Mucosa of stomach (tissue), 1 donor: ENCODE results near the gene PNPLA8.

Source experiments
- H3K27me3 ChIP-seq: one replicate; pipeline ENCODE4 v1.7.0; 2013; ENCODE audit warnings: mild to moderate bottlenecking, low read length; ENCODE audit not compliant: control insufficient read depth, insufficient read depth
- H3K36me3 ChIP-seq: one replicate; pipeline ENCODE4 v1.7.0; 2013; ENCODE audit warnings: low read length; ENCODE audit not compliant: control insufficient read depth, insufficient read depth
- H3K4me1 ChIP-seq: one replicate; pipeline ENCODE4 v1.7.0; 2013; ENCODE audit warnings: mild to moderate bottlenecking, low read length; ENCODE audit not compliant: control insufficient read depth, insufficient read depth
- H3K4me3 ChIP-seq: one replicate; pipeline ENCODE4 v1.7.0; 2013; ENCODE audit warnings: low read length
- H3K9ac ChIP-seq: one replicate; pipeline ENCODE4 v1.7.0; 2013; ENCODE audit warnings: mild to moderate bottlenecking, low read length, moderate library complexity
- H3K9me3 ChIP-seq: one replicate; pipeline ENCODE4 v1.7.0; 2013; ENCODE audit warnings: mild to moderate bottlenecking, low read length, moderate library complexity; ENCODE audit not compliant: control insufficient read depth
- donor health status: Pancreatic carcinoma.

PNPLA8 gene

DNA sequence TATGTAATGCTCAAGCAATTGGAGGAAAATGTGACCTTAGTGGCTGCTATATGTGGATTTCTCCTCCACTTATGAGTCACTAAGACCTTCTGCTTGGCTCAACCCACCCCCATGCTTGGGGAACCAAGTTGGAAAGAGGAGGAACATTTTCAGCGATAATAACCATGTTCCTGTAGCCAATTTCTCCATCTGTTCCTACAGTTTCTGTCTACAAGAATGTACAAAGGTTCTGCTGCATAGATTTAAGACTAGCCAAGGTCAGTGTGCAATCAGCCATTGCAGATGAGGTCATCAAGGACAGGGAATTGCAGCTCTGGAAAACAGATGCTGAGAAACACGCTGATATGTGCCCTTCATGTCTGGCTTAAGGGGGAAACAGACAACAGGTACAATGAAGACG, 64.1 kb downstream of the PNPLA8 start:
- H3K4me1 ChIP-seq, result no peaks in the 10 kb centered on the region
- H3K9me3 ChIP-seq, result no peaks in the 10 kb centered on the region
- H3K9ac ChIP-seq, result no peak overlapping the region
- peaks cover 18% of the 10 kb centered on the region for H3K27me3 ChIP-seq
- H3K36me3 ChIP-seq, result no peaks in the 10 kb centered on the region
- no peak overlapping the region for H3K4me3 ChIP-seq

DNA sequence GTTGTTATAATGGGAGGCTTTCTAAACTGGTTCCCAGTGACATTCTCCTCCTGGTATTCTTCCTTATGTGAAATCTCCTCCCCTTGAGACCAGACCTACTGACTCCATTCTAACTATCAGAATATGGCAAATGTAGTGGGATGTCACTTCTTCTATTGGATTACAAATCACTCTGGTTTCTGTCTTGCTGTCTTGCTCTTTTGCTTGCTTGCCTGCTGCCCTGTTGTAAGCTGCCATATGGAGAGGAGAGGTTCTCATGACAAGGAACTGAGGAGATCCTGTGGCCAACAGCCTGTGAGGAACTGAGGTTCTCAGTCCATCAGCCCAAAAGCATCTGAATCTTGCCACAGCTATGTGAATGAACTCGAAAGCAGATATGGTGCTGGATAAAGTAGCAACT, 65.0 kb downstream of the PNPLA8 start:
- H3K27me3 ChIP-seq, result peaks cover 22% of the 10 kb centered on the region
- no peak overlapping the region for H3K4me3 ChIP-seq
- H3K9me3 ChIP-seq, result no peaks in the 10 kb centered on the region

DNA sequence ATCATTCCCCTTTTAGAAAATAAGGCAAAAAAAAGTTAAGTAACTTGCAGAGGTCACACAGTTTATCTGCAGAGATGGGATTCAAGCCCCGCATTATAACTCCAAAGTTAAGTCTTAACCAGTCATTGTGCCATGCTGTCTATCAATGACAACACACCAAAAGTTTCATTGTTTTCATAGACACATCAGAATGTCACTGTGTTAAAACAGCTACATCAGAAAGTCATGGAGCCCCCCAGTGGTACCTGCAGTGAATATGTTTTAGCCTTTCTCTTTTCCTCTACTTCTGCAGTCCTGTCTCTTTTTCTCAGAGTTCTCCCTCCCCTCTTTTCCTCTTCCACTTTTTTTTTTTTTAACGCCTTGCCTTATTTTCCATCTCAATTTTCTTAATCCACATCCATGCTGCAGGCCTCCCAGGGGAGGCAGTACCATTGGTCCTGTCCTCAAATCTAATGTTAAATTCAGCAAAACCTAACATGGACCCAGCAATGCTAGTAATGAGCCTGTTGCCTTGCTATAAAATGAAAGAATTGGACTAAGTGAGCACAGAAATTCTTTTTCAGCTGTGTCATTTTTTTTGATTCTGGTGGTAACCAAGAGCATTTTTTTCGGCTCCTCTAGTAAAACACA, 65.9 kb downstream of the PNPLA8 start:
- H3K4me1 ChIP-seq, result no peaks in the 10 kb centered on the region
- no peaks in the 10 kb centered on the region for H3K9me3 ChIP-seq
- H3K4me3 ChIP-seq, result no peak overlapping the region
- no peaks in the 10 kb centered on the region for H3K36me3 ChIP-seq
- peaks cover 31% of the 10 kb centered on the region for H3K27me3 ChIP-seq
- no peak overlapping the region for H3K9ac ChIP-seq

More for the DNA sequence above, 65.0 kb downstream of the PNPLA8 start:
- H3K36me3 ChIP-seq, result no peaks in the 10 kb centered on the region
- H3K9ac ChIP-seq, result no peak overlapping the region
- H3K4me1 ChIP-seq, result no peaks in the 10 kb centered on the region

DNA sequence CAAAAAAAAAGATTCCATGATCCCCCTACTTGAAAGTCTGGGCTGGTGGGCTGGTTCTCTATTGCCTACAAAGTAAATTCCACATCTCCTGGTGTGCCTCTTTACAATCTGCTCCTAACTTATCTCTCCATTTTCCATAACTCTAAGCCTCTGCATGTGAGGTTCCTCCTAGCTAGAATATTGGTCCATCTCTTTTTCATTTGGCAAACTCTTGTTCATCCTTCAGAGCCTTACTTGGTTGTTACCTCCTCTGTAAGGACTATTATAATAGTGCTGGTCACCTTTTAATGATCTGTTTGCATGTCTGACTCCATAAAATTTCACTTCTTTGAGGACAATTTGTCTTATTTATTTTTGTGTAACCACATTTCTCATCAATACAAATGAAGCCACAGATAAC, 68.1 kb downstream of the PNPLA8 start:
- H3K9ac ChIP-seq, result no peak overlapping the region
- H3K4me3 ChIP-seq, result no peak overlapping the region
- no peaks in the 10 kb centered on the region for H3K9me3 ChIP-seq
- H3K36me3 ChIP-seq, result no peaks in the 10 kb centered on the region
- H3K4me1 ChIP-seq, result no peaks in the 10 kb centered on the region
- peaks cover 45% of the 10 kb centered on the region for H3K27me3 ChIP-seq

DNA sequence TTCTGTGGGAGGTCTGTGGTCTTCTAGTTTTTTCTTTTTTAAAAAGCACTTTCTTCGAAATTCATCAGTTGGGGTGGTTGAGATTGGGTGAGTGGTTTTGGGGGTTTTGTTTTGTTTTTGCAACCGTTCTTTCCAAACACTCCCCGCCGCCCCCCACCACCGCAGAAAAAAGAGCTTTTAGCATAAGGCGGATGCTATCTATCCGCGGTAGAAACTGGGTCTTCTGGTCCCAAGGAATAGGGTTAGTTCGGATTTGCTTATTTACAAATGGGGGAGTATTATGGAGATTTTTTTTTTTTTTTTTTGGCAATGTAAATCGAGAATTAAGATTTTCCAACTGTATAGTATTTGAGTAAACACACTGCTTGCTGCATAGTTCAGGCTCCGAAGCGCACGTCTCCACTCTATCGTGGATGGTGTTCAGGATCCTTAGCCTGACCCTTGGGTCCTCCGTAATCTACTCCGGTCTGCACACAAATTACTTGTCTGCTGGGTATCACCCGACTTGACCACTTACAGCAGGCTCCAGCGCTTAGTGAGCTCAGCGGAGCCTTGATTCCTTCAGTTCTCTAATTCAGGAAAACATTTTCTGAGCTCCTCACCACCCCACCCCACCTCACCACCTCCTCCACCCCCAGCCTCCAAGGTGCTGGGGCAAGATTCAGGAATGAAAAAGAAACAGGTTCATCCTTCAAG, 68.9 kb downstream of the PNPLA8 start:
- H3K27me3 ChIP-seq, result peaks cover 45% of the 10 kb centered on the region
- no peaks in the 10 kb centered on the region for H3K4me1 ChIP-seq
- no peaks in the 10 kb centered on the region for H3K9me3 ChIP-seq
- no peak overlapping the region for H3K9ac ChIP-seq
- no peak overlapping the region for H3K4me3 ChIP-seq
- H3K36me3 ChIP-seq, result no peaks in the 10 kb centered on the region

DNA sequence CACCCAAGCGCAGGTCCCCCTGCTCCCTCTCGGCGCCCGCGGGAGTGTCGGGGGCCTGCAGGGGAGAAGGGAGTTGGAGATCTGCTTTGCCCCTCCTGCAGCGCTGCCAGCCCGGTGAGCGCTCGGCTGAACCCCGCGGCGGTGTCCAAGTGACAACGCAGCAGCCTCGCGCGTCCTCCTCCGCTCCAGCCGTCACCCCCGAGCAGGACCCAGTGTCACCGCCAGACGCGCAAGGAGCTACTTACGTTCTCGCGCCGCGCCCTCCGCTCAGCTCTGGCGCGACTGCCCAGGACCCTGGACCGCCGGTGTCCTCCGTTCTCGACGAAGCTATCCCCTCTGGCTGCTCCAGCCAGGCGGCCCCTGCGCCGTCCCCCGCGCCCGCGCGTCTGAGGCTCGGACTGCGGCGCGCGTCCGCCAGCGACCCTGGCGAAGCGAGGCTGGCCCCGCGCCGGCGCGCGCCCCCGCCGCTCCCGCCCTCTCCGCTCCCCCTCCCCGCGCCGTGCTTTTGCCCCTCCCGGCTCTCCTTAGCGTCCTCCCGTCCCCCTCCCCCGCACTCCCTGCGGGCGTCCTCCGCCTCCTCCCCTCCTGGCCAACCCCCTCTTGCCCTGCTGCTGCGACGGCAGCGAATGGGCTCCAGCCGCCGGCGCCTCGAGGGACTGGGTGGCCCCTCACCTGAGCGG, 69.8 kb downstream of the PNPLA8 start, which contains the start of gene NRCAM:
Gene NRCAM (minus strand): TSS at position 439 of the 680 bp plus-strand sequence. CDS start 216,372 bp downstream, outside the sequence.
- no peaks in the 10 kb centered on the region for H3K4me1 ChIP-seq
- no peaks in the 10 kb centered on the region for H3K9me3 ChIP-seq
- H3K4me3 ChIP-seq, result no peak within 1 kb of the TSS
- peak within 1 kb of the TSS; percentile 4 for H3K9ac ChIP-seq
- H3K36me3 ChIP-seq, result no peaks in the 10 kb centered on the region
- peaks cover 45% of the 10 kb centered on the region for H3K27me3 ChIP-seq

DNA sequence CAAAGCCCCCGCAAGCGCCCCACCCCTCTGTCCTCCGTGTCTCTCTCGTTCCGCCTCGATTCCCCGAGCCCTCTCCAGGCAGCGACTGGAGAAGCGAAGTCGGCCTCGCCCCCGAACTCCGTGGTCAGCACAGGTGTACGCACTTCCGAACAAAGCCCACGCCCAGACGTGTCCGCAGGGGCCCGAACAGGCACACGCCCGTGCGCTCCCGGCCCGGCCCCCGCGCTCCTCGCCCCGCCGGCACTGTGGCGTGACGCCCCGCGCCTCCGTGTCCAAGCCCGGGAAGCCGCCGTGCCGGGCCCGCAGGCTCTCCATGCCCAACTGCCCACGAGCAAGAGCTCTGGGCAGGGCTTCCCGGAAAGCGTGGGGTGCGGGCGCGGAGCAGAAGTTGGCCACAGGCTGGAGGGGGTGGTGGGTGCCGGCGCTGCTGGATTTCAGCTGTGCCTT, 70.4 kb downstream of the PNPLA8 start:
- no peaks in the 10 kb centered on the region for H3K9me3 ChIP-seq
- H3K9ac ChIP-seq, result peak overlapping the region; percentile 4
- H3K27me3 ChIP-seq, result peaks cover 45% of the 10 kb centered on the region
- H3K36me3 ChIP-seq, result no peaks in the 10 kb centered on the region
- H3K4me3 ChIP-seq, result no peak overlapping the region
- H3K4me1 ChIP-seq, result no peaks in the 10 kb centered on the region

DNA sequence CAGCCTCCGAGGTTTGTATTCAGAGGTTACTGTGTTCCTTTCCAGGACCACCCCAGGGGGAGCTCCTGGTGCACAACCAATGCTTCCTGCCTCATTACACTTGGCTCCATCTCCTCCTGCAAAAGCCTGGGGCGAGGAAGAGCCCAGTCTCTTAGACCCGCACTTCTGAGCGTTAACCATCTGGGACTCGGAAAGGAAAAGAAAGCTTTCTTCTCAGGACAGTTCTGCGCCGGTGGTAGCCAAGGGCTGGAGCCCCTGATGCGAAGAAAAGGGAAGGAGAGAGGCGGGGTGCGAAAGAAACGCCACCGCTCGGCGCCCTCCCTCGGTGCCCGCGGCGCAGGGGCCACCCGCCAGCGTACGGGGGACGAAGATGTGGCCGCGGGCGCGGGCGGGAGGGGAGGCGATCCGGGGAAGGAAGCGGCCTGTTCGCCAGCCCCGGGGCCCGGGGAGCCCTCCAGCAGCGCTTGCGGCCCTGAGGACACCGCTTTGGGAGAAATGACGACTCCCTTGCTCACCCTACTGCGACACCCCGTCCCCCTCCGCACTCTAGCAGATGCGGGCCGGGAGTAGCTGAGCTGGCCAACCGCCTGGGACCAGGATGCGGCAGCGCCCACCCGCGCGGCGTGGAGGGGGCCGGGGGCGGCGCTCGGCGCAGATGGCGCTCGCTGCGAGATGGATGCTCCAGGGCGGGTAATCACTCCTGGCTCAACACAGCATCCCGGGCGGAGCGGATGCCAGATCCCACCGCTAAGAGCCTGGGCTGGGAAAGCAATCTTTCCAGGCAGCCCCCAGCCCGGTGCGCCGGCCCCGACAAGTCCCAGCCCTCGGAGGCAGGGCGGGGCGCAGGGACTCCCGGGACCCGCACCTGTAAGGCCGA, 71.0 kb downstream of the PNPLA8 start:
- H3K9me3 ChIP-seq, result no peaks in the 10 kb centered on the region
- peak overlapping the region; percentile 4 for H3K9ac ChIP-seq
- no peaks in the 10 kb centered on the region for H3K4me1 ChIP-seq
- H3K4me3 ChIP-seq, result no peak overlapping the region
- H3K27me3 ChIP-seq, result peaks cover 45% of the 10 kb centered on the region
- H3K36me3 ChIP-seq, result no peaks in the 10 kb centered on the region

DNA sequence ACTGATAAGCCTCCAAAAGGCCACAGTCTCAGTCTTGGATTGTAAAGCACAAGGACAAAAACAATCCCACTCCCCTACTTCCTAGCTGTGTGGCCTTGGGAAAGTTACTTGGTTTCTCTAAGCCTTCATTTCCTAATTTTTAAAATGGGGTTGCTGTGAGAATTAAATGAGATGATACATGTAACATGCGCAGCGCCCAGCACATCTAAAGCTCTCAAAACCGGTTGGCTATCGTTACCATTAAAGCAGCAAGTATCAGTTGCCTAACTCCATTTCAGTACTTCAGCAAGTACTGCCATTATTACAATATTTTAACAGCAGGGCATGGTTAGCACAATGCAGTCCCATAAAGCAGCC, 71.6 kb downstream of the PNPLA8 start:
- no peak overlapping the region for H3K4me3 ChIP-seq

DNA sequence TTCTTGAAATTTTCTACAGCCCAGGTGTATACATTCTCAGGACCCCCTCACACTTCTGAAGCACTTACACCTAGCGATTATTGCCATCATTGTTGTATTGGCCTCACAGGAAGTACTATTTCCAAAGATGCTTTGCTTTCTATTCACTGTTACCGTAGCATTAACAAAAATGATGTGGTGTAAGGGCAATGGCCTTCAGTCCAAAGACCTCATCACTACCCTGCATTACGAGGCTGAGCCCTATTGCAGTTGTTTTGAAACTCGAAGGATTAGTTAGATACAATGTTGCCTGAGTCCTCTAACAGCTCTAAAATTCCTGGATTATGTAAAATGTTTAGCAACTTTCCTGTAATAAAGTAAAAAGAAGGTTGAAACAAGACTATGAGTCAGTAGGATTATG, 72.6 kb downstream of the PNPLA8 start:
- Histone ChIP-seq H3K9me3 (no peaks in the 10 kb centered on the region), H3K4me1 (no peaks in the 10 kb centered on the region), H3K27me3 (peaks cover 40% of the 10 kb centered on the region), H3K9ac (no peak overlapping the region), H3K4me3 (no peak overlapping the region), H3K36me3 (no peaks in the 10 kb centered on the region)

More for the DNA sequence above, 71.6 kb downstream of the PNPLA8 start:
- Histone ChIP-seq H3K27me3 (peaks cover 45% of the 10 kb centered on the region), H3K36me3 (no peaks in the 10 kb centered on the region), H3K9ac (no peak overlapping the region), H3K4me1 (no peaks in the 10 kb centered on the region), H3K9me3 (no peaks in the 10 kb centered on the region)

DNA sequence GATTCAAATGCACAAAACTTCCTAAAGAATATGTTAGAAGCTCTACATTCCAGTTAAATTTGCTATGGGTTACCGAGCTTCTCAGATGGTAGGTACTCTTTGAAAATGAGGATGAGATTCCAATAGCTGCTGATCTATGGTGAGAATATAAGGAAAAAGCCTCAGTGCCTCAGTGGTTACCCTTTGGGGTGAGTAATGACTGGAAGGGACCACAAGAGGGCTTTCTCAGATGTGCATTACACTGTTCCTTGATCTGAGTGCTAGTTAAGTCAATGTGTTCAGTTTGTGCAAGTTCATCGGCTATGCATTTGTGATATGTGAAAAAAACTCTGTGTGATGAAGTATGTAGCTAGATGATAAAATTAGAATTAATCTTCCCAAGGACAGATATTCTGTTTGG, 73.2 kb downstream of the PNPLA8 start:
- Histone ChIP-seq H3K9ac (no peak overlapping the region), H3K4me3 (no peak overlapping the region), H3K9me3 (no peaks in the 10 kb centered on the region), H3K27me3 (peaks cover 36% of the 10 kb centered on the region), H3K4me1 (no peaks in the 10 kb centered on the region), H3K36me3 (no peaks in the 10 kb centered on the region)
